Cardiac muscle cell (in vitro differentiated cells and primary cell): ENCODE measurements around the gene PDHX. TPM values are rescaled to one million over a fixed set of nuclear protein-coding genes. Genes with fewer than 3 reads are reported as not detected.

Experiments
- DNase-seq, 2 donors: peaks; one replicate each; pipeline versions ENCODE4 v3.0.0 to v3.0.0-alpha.2; 2010 to 2017; ENCODE audit warnings: low read depth in 1 of 2, low spot score in 1 of 2
- H3K27ac ChIP-seq: fragments of 200-600 bp; sonication (generic); 2 replicates; pipeline ENCODE4 v1.5.1; 2016
- H3K27me3 ChIP-seq: fragments of 200-600 bp; sonication (generic); 2 replicates; pipeline ENCODE4 v1.6.0; 2016; ENCODE audit warnings: control low read depth
- H3K36me3 ChIP-seq: fragments of 200-600 bp; sonication (generic); 2 replicates; pipeline ENCODE4 v1.5.1; 2016; ENCODE audit warnings: control low read depth
- H3K4me1 ChIP-seq: fragments of 200-600 bp; sonication (generic); 2 replicates; pipeline ENCODE4 v1.8.1; 2017; ENCODE audit warnings: low read depth, mild to moderate bottlenecking, mixed run types
- H3K4me3 ChIP-seq: fragments of 200-600 bp; sonication (generic); 2 replicates; pipeline ENCODE4 v1.5.1; 2016; ENCODE audit warnings: mild to moderate bottlenecking
- H3K9me3 ChIP-seq: fragments of 200-600 bp; sonication (generic); 2 replicates; pipeline ENCODE4 v1.5.1; 2017; ENCODE audit warnings: low read depth, mild to moderate bottlenecking, control low read depth
- polyA plus RNA-seq: library from polyadenylated mRNA; unstranded; fragments of >200 nt; fragmentation: Nextera tagmentation; extraction: Ambion mirVana; gene quantifications from 2 replicates; pipeline ENCODE4 v1.2.1, GENCODE V29; 2016
- total RNA-seq: library from RNA; depleted of rRNA; stranded (reverse); fragments of >200 nt; gene quantifications from 2 replicates; pipeline ENCODE4 v1.2.3, GENCODE V29; 2016
- TF ChIP-seq, protein P1 (sequence below): IDR thresholded peaks from 2 replicates; pipeline ENCODE4 v1.5.1; 2012; ENCODE audit warnings: low read depth, mild to moderate bottlenecking, low read length

The PDHX gene
- total and polyA plus RNA-seq, 2 experiments from 2014 or later: 69.9 to 87.1 TPM

DNA sequence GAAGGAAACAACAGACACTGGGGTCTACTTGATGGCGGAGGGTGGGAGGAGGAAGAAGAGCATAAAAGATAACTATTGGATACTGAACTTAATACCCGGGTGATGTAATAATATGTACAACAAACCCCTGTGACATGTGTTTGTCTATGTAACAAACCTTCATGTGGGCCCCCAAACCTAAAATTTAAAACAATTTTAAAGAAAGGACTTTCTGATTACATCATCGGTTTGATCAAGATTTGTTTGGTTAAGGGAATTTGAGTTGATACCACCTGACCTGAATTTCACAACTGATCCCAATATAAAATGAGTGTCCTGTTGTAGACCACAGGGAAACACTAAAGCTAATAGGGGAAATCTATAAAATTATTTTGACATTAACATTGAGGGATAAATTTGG, 34.5 kb upstream of the PDHX start:
- Histone ChIP-seq H3K36me3 (peaks cover 28% of the 10 kb centered on the region), H3K27me3 (no peaks in the 10 kb centered on the region), H3K27ac (no peak overlapping the region), H3K4me3 (no peak overlapping the region), H3K9me3 (no peaks in the 10 kb centered on the region), H3K4me1 (peaks cover 5% of the 10 kb centered on the region)
- TF ChIP-seq, protein P1, sequence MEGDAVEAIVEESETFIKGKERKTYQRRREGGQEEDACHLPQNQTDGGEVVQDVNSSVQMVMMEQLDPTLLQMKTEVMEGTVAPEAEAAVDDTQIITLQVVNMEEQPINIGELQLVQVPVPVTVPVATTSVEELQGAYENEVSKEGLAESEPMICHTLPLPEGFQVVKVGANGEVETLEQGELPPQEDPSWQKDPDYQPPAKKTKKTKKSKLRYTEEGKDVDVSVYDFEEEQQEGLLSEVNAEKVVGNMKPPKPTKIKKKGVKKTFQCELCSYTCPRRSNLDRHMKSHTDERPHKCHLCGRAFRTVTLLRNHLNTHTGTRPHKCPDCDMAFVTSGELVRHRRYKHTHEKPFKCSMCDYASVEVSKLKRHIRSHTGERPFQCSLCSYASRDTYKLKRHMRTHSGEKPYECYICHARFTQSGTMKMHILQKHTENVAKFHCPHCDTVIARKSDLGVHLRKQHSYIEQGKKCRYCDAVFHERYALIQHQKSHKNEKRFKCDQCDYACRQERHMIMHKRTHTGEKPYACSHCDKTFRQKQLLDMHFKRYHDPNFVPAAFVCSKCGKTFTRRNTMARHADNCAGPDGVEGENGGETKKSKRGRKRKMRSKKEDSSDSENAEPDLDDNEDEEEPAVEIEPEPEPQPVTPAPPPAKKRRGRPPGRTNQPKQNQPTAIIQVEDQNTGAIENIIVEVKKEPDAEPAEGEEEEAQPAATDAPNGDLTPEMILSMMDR: no peak
- no peak for DNase-seq

DNA sequence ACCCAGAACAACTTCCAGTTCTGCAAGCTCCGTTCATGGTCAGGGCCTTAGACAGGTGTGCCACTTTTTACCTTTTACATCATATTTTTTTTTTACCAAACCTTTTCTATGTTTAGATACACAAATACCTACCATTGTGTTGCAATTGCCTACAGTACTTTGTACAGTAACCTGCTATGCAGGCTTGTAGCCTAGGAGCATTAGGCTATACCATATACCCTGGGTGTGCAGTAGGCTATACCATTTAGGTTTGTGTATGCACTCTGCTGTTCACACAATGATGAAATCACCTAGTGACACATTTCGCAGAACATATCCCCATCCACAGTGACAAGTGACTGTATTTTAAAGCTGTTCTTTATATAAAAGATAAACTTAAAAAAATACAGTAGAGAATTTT, 29.8 kb upstream of the PDHX start:
- no peaks in the 10 kb centered on the region for H3K27me3 ChIP-seq

DNA sequence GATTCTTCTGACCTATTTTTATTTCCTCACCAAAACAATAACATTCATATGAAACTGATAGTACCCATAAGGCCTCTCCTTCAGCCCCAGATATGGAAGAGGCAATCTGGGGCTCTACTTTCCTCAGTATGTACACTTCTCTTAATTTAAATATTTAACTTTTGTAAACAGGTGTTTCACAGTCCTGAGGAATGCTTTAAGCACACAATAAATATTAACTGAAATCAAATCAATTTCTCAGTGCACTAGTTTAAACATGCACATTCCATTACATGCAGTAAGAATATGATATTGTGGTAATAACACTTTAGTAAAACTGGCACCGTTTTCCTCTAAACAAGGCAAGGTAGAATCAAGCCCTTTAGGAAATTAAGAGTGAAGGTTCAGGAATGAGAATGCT, 29.2 kb upstream of the PDHX start:
- peaks cover 21% of the 10 kb centered on the region for H3K36me3 ChIP-seq
- TF ChIP-seq, protein P1: no peak
- DNase-seq: no peak

More for the DNA sequence above, 29.8 kb upstream of the PDHX start:
- TF ChIP-seq, protein P1: no peak
- Histone ChIP-seq H3K4me3 (no peak overlapping the region), H3K9me3 (no peaks in the 10 kb centered on the region), H3K4me1 (peaks cover 5% of the 10 kb centered on the region), H3K36me3 (peaks cover 27% of the 10 kb centered on the region), H3K27ac (no peak overlapping the region)
- DNase-seq: no peak

DNA sequence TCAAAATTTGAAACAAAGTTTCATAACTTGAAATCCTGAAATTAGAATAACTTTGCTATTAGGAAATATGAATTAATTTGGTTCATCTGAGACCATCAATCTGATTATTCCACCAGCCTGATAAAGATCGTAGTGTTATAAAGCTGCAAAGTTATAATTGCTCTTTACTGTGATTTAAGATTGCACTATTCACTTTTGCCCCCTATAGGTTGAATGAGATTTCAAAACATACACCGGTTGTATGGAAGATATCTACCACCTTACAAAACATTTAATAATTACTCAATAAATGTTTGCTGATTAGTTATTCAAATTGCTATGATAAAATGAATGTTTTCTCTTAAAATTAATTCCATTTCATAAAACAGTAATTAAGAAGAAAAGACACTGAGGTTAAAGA, 26.3 kb upstream of the PDHX start:
- no peak overlapping the region for H3K27ac ChIP-seq
- peaks cover 14% of the 10 kb centered on the region for H3K36me3 ChIP-seq
- peak in 1 of 2 donors; percentile 28 for DNase-seq
- H3K4me1 ChIP-seq: peaks cover 5% of the 10 kb centered on the region
- H3K4me3 ChIP-seq: no peak overlapping the region
- H3K9me3 ChIP-seq: no peaks in the 10 kb centered on the region
- TF ChIP-seq, protein P1: peak; percentile 39
- H3K27me3 ChIP-seq: no peaks in the 10 kb centered on the region

More for the DNA sequence above, 29.2 kb upstream of the PDHX start:
- no peak overlapping the region for H3K4me3 ChIP-seq
- no peaks in the 10 kb centered on the region for H3K9me3 ChIP-seq
- no peak overlapping the region for H3K27ac ChIP-seq
- H3K4me1 ChIP-seq: peaks cover 5% of the 10 kb centered on the region
- no peaks in the 10 kb centered on the region for H3K27me3 ChIP-seq

DNA sequence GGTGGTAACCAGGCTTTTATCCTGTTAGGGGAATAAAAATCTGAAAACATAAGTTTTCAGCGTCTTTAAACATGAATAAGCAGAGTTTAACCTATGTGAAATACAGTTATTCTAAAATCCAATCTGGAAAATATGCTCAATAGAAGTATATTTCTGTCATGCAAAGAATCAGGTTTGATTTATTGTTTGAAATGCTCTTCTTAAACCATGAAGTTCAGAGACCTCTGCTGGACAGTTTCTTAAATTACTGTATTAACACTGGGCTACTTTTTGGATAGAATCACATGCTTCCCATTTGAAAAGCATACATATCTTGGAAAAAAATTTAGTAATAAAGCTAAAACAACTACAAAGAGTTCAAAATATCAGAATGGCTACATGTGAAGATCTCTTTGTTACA, 25.6 kb upstream of the PDHX start:
- TF ChIP-seq, protein P1: peak; percentile 44
- DNase-seq: peak; percentile 52 to 73
- Histone ChIP-seq H3K27me3 (no peaks in the 10 kb centered on the region), H3K4me3 (no peak overlapping the region), H3K4me1 (peaks cover 5% of the 10 kb centered on the region), H3K36me3 (peaks cover 14% of the 10 kb centered on the region), H3K9me3 (no peaks in the 10 kb centered on the region), H3K27ac (no peak overlapping the region)

DNA sequence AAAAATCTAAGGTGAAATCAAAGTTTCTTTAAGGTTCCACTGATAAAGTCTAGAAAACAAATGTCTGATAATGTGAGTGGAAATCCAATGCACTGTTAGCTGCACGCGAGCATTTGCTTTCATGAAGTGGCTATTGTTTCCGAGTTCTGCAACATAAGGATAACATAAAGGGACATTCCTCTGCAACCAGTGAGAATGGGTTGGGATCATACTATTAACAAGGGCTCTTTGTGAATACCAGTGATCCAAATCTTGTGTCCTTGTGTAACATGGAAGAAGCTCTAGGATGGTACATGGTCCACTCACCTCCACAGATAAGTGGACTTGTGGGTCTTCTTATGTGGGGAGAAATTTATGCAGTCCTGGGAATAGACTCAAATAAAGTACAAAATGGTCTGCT, 24.8 kb upstream of the PDHX start:
- H3K4me1 ChIP-seq: no peaks in the 10 kb centered on the region
- DNase-seq: no peak
- no peaks in the 10 kb centered on the region for H3K9me3 ChIP-seq
- no peaks in the 10 kb centered on the region for H3K27me3 ChIP-seq
- no peak overlapping the region for H3K27ac ChIP-seq
- H3K4me3 ChIP-seq: no peak overlapping the region
- TF ChIP-seq, protein P1: no peak
- peaks cover 14% of the 10 kb centered on the region for H3K36me3 ChIP-seq
